ENCODE results near the gene GNAI2.
"Not testable (repeated sequence)": the region's sequence is repeated elsewhere in the genome, so short reads cannot be mapped to it uniquely, and the experiment has no call there.

DNA sequence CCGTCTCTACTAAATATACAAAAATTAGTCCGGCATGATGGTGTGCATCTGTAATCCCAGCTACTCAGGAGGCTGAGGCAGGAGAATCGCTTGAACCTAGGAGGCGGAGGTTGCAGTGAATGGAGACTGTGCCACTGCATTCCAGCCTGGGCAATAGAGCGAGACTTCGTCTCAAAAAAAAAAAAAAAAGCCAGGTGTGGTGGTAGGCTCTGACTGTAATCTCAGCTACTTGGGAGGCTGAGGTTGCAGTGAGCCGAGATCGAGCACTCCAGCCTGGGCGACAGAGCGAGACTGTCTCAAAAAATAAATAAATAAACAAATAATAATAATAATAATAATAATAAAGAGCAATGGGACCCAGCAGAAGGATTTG is 36.5 kb downstream of the GNAI2 start:
- TF ChIP-seq, protein P1, sequence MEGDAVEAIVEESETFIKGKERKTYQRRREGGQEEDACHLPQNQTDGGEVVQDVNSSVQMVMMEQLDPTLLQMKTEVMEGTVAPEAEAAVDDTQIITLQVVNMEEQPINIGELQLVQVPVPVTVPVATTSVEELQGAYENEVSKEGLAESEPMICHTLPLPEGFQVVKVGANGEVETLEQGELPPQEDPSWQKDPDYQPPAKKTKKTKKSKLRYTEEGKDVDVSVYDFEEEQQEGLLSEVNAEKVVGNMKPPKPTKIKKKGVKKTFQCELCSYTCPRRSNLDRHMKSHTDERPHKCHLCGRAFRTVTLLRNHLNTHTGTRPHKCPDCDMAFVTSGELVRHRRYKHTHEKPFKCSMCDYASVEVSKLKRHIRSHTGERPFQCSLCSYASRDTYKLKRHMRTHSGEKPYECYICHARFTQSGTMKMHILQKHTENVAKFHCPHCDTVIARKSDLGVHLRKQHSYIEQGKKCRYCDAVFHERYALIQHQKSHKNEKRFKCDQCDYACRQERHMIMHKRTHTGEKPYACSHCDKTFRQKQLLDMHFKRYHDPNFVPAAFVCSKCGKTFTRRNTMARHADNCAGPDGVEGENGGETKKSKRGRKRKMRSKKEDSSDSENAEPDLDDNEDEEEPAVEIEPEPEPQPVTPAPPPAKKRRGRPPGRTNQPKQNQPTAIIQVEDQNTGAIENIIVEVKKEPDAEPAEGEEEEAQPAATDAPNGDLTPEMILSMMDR (IDR thresholded peaks at IDR 0.05) = not testable (repeated sequence)
- TF ChIP-seq POLR2A, EP300, POLR2AphosphoS5 (IDR thresholded peaks at IDR 0.05): not testable (repeated sequence)

All from stomach (tissue), 4 donors.